Fibroblast of skin of left biceps (primary cell): ENCODE measurements around the gene SMCO2.
"Not testable (repeated sequence)": the region's sequence is repeated elsewhere in the genome, so short reads cannot be mapped to it uniquely, and the experiment has no call there.

Experiments
- DNase-seq, 2 experiments: peaks; one replicate each; pipeline ENCODE4 v3.0.0-alpha.2; 2013; ENCODE audit warnings: low read depth in 2 of 2

The SMCO2 gene

GRCh38 chr12:27524839-27525753, 78.6 kb downstream of the SMCO2 start:
- peak in 1 of 2 experiments; percentile 47 for DNase-seq

- DNase-seq: no peak
Measured at GRCh38 chr12:27527512-27527911, 81.0 kb downstream of the SMCO2 start.

GRCh38 chr12:27528788-27529187, 82.3 kb downstream of the SMCO2 start:
- DNase-seq: no peak

- DNase-seq: no peak
Measured at GRCh38 chr12:27530157-27530922, 83.8 kb downstream of the SMCO2 start.

GRCh38 chr12:27531896-27532295, 85.4 kb downstream of the SMCO2 start:
- DNase-seq: no peak

GRCh38 chr12:27534060-27534764, 87.7 kb downstream of the SMCO2 start:
- no peak for DNase-seq

- no peak for DNase-seq
Measured at GRCh38 chr12:27534765-27535161, 88.2 kb downstream of the SMCO2 start.

GRCh38 chr12:27535318-27535717, 88.8 kb downstream of the SMCO2 start:
- DNase-seq: no peak

GRCh38 chr12:27537855-27538675, 91.5 kb downstream of the SMCO2 start:
- DNase-seq: no peak

- DNase-seq: no peak
Measured at GRCh38 chr12:27539191-27539631, 92.7 kb downstream of the SMCO2 start.

GRCh38 chr12:27541031-27541719, 94.6 kb downstream of the SMCO2 start:
- DNase-seq: no peak

- DNase-seq: peak; percentile 81 to 83
Measured at GRCh38 chr12:27542628-27543027, 96.1 kb downstream of the SMCO2 start.

- not testable (repeated sequence) for DNase-seq
Measured at GRCh38 chr12:27544858-27545257, 98.3 kb downstream of the SMCO2 start.

GRCh38 chr12:27545665-27546064, 99.1 kb downstream of the SMCO2 start:
- DNase-seq: no peak

- DNase-seq: no peak
Measured at GRCh38 chr12:27547592-27547991, 101.1 kb downstream of the SMCO2 start.

- no peak for DNase-seq
Measured at GRCh38 chr12:27548301-27549199, 102.0 kb downstream of the SMCO2 start.

GRCh38 chr12:27549236-27549800, 102.8 kb downstream of the SMCO2 start:
- DNase-seq: peak in 1 of 2 experiments; percentile 47

- DNase-seq: peak in 1 of 2 experiments; percentile 69
Measured at GRCh38 chr12:27549801-27550652, 103.5 kb downstream of the SMCO2 start.
